Fibroblast of lung (primary cell): ENCODE measurements around the gene TSHR. TPM values are rescaled to one million over a fixed set of nuclear protein-coding genes. Genes with fewer than 3 reads are reported as not detected.

ENCODE experiments used
- DNase-seq, 2 donors: peaks; one replicate each; pipeline versions ENCODE4 v3.0.0 to v3.0.0-alpha.2; 2010; ENCODE audit warnings: low read depth in 2 of 2
- H2AFZ ChIP-seq: 2 replicates; pipeline ENCODE4 v1.5.1; 2012; ENCODE audit warnings: low read length, control low read depth, inconsistent platforms
- H3K27ac ChIP-seq: 2 replicates; pipeline ENCODE4 v1.5.1; 2011; ENCODE audit warnings: low read length, control low read depth; ENCODE audit not compliant: insufficient read depth
- H3K27me3 ChIP-seq: 2 replicates; pipeline ENCODE4 v1.5.1; 2011; ENCODE audit warnings: mild to moderate bottlenecking, low read length; ENCODE audit not compliant: control insufficient read depth, insufficient read depth
- H3K36me3 ChIP-seq: 2 replicates; pipeline ENCODE4 v1.5.1; 2011; ENCODE audit warnings: low read length; ENCODE audit not compliant: control insufficient read depth, insufficient read depth
- H3K4me1 ChIP-seq: 2 replicates; pipeline ENCODE4 v1.5.1; 2011; ENCODE audit warnings: low read length; ENCODE audit not compliant: control insufficient read depth, insufficient read depth; ENCODE audit errors: extremely low read depth
- H3K4me2 ChIP-seq: 2 replicates; pipeline ENCODE4 v1.5.1; 2011; ENCODE audit warnings: low read length, control low read depth; ENCODE audit not compliant: insufficient read depth; ENCODE audit errors: extremely low read depth
- H3K4me3 ChIP-seq, 4 experiments: fragments of 200-600 bp in 1 of 4; sonication (generic) in 1 of 4; replicated peaks in 1 of 4; 2 replicates each; pipeline ENCODE4 v1.5.1; 2011 to 2016; ENCODE audit warnings: low read length in 4 of 4, low read depth in 3 of 4, mild to moderate bottlenecking in 3 of 4, control low read depth in 2 of 4, inconsistent platforms in 1 of 4, mixed read lengths in 1 of 4; ENCODE audit not compliant: insufficient read depth in 1 of 4; ENCODE audit errors: control extremely low read depth in 1 of 4
- H3K79me2 ChIP-seq: 2 replicates; pipeline ENCODE4 v1.5.1; 2012; ENCODE audit warnings: mild to moderate bottlenecking, low read length, inconsistent platforms; ENCODE audit not compliant: control insufficient read depth, insufficient read depth
- H3K9ac ChIP-seq: 2 replicates; pipeline ENCODE4 v1.5.1; 2011; ENCODE audit warnings: mild to moderate bottlenecking, low read length, control low read depth; ENCODE audit not compliant: insufficient read depth
- H3K9me3 ChIP-seq: 2 replicates; pipeline ENCODE4 v1.5.1; 2012; ENCODE audit warnings: low read depth, low read length; ENCODE audit not compliant: control insufficient read depth, insufficient read depth
- H4K20me1 ChIP-seq: 2 replicates; pipeline ENCODE4 v1.5.1; 2011; ENCODE audit warnings: low read length; ENCODE audit not compliant: control insufficient read depth, insufficient read depth; ENCODE audit errors: extremely low read depth
- CTCF ChIP-seq, 2 donors: IDR thresholded peaks in 1 of 2; conservative IDR thresholded peaks in 1 of 2; 1 replicate in 1 of 2; 2 replicates in 1 of 2; pipeline ENCODE4 v1.5.1; 2011 to 2012; ENCODE audit warnings: low read length in 2 of 2, control low read depth in 1 of 2, inconsistent platforms in 1 of 2, low read depth in 1 of 2, mild to moderate bottlenecking in 1 of 2
- EZH2 ChIP-seq: IDR thresholded peaks from 2 replicates; pipeline ENCODE4 v1.5.1; 2012; ENCODE audit warnings: low read length, control low read depth, mild to moderate bottlenecking; ENCODE audit errors: missing control alignments
- polyA plus RNA-seq, 2 donors: library from polyadenylated mRNA; depleted of rRNA in 1 of 2; stranded (reverse) in 1 of 2; unstranded in 1 of 2; fragments of >200 nt; gene quantifications; 2 replicates each; pipeline ENCODE4 v1.2.1, GENCODE V29; 2011 to 2012; ENCODE audit warnings: missing spikeins in 1 of 2
- total RNA-seq: library from RNA; depleted of rRNA; stranded (reverse); fragments of >200 nt; gene quantifications from 2 replicates; pipeline ENCODE4 v1.2.1, GENCODE V29; 2014

Gene TSHR
- total and polyA plus RNA-seq, 2 donors (not counting 1 experiment from before 2014, with no cell fraction given), result not detected

DNA sequence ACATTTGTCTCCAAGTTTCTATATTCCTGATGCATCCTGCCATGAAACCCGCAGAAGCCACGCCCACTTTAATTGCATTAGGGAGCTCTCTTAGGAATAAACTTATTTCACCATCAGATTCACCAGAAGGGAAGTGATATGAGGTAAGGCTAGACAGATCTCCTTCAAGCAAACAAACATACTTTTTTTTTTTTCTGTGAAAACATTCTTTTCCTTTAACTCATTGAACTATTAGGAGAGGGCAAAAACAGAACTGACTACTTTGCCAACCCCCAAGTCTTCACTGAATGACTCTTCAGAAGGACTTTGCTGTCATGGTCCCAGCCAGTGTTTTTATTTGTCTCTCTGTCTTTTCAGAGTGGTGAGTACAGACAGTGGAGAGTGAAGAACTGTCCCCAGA lies 216.9 kb downstream of the TSHR start:
- no peak for TF ChIP-seq CTCF (conservative IDR thresholded peaks at IDR 0.05 in 1 of 2, IDR thresholded peaks at IDR 0.05 in 1 of 2; ENCODE audit: low read depth in 1 of 2, low read length in 2 of 2)
- no peak for TF ChIP-seq EZH2
- Histone ChIP-seq H3K4me1 (peaks cover 7% of the 10 kb centered on the region), H3K27me3 (no peaks in the 10 kb centered on the region), H3K9ac (no peak overlapping the region), H4K20me1 (no peaks in the 10 kb centered on the region), H3K79me2 (no peaks in the 10 kb centered on the region), H3K4me2 (no peak overlapping the region), H3K36me3 (no peaks in the 10 kb centered on the region), H3K4me3 (no peak overlapping the region), H3K27ac (no peak overlapping the region), H3K9me3 (no peaks in the 10 kb centered on the region), H2AFZ (no peak overlapping the region)
- DNase-seq, result no peak

DNA sequence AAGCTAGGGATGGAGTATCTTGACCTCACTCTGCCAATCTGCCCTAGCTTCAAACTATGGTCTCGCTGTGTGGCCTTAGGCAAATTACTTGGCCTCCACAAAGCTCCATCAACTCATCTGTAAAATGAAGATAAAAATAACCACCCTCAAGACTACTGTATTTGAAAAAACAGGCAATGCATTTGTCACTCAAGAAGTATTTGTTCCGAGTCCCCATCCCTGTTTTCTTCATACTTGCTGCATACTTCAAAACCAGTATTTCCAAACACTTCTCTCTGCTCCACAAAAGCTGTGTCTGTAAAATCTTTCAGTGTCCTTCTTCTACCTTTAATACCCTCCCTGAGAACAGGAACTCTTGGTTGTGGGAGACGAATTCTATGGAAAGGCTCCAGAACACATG lies 217.5 kb downstream of the TSHR start:
- Histone ChIP-seq H3K36me3 (no peaks in the 10 kb centered on the region), H2AFZ (no peak overlapping the region), H3K27me3 (no peaks in the 10 kb centered on the region), H3K4me2 (no peak overlapping the region), H4K20me1 (no peaks in the 10 kb centered on the region), H3K27ac (no peak overlapping the region), H3K9me3 (no peaks in the 10 kb centered on the region), H3K79me2 (no peaks in the 10 kb centered on the region), H3K9ac (no peak overlapping the region), H3K4me1 (peaks cover 7% of the 10 kb centered on the region), H3K4me3 (no peak overlapping the region)
- TF ChIP-seq CTCF (conservative IDR thresholded peaks at IDR 0.05 in 1 of 2, IDR thresholded peaks at IDR 0.05 in 1 of 2; ENCODE audit: low read depth in 1 of 2, low read length in 2 of 2), result no peak
- no peak for TF ChIP-seq EZH2
- DNase-seq, result peak in 1 of 2 donors; percentile 11

- Histone ChIP-seq H3K4me1 (peaks cover 4% of the 10 kb centered on the region), H3K27me3 (no peaks in the 10 kb centered on the region), H4K20me1 (no peaks in the 10 kb centered on the region), H3K27ac (no peak overlapping the region), H3K4me3 (no peak overlapping the region), H3K4me2 (no peak overlapping the region), H2AFZ (no peak overlapping the region), H3K36me3 (no peaks in the 10 kb centered on the region), H3K9me3 (no peaks in the 10 kb centered on the region), H3K79me2 (no peaks in the 10 kb centered on the region), H3K9ac (no peak overlapping the region)
- no peak for TF ChIP-seq CTCF (conservative IDR thresholded peaks at IDR 0.05 in 1 of 2, IDR thresholded peaks at IDR 0.05 in 1 of 2; ENCODE audit: low read depth in 1 of 2, low read length in 2 of 2)
- TF ChIP-seq EZH2, result no peak
- no peak for DNase-seq
Measured at GRCh38 chr14:81176241-81176640, 220.8 kb downstream of the TSHR start.
